Heart left ventricle (tissue), 16 donors: ENCODE measurements around the gene SPPL3. TPM values are rescaled to one million over a fixed set of nuclear protein-coding genes. Genes with fewer than 3 reads are reported as not detected.

Experiments used
- ATAC-seq, 4 donors: fragments of 200-7000 bp; cut with Tn5 transposase; one replicate each; pipeline ENCODE4 v1.9.1; 2020 to 2022; ENCODE audit warnings: moderate library complexity in 4 of 4, mild to moderate bottlenecking in 3 of 4, moderate number of reproducible peaks in 1 of 4
- DNase-seq, 5 donors: peaks; one replicate each; pipeline ENCODE4 v3.0.0-alpha.2; 2020
- H3K27ac ChIP-seq, 12 donors: fragments of 200-600 bp; sonication (generic) in 4 of 12; one replicate each; pipeline versions ENCODE4 v1.5.0 to v1.8.0; 2016 to 2022; ENCODE audit warnings: mild to moderate bottlenecking in 2 of 12
- H3K27me3 ChIP-seq, 9 donors: fragments of 200-600 bp; sonication (generic) in 2 of 9; one replicate each; pipeline versions ENCODE4 v1.5.1 to v1.8.0; 2016 to 2022; ENCODE audit warnings: mild to moderate bottlenecking in 3 of 9
- H3K36me3 ChIP-seq, 9 donors: fragments of 200-600 bp; sonication (generic) in 2 of 9; one replicate each; pipeline versions ENCODE4 v1.5.0 to v1.8.0; 2018 to 2022; ENCODE audit warnings: mild to moderate bottlenecking in 2 of 9
- H3K4me1 ChIP-seq, 12 donors: fragments of 200-600 bp; sonication (generic) in 4 of 12; one replicate each; pipeline versions ENCODE4 v1.5.0 to v1.8.0; 2016 to 2022; ENCODE audit warnings: mild to moderate bottlenecking in 3 of 12
- H3K4me3 ChIP-seq, 12 donors: fragments of 200-600 bp; sonication (generic) in 4 of 12; one replicate each; pipeline versions ENCODE4 v1.5.0 to v1.8.0; 2017 to 2022; ENCODE audit warnings: mild to moderate bottlenecking in 9 of 12, moderate library complexity in 4 of 12
- H3K9me3 ChIP-seq, 12 donors: fragments of 200-600 bp; sonication (generic) in 4 of 12; one replicate each; pipeline versions ENCODE4 v1.5.0 to v1.8.0; 2016 to 2022; ENCODE audit warnings: mild to moderate bottlenecking in 1 of 12
- POLR2A ChIP-seq, 2 donors: fragments of 450-650 bp; IDR thresholded peaks; one replicate each; pipeline ENCODE4 v1.6.1; 2017; ENCODE audit warnings: antibody characterized with exemption in 2 of 2, mild to moderate bottlenecking in 2 of 2, moderate library complexity in 2 of 2
- WGBS, 4 donors: extraction: QIAGEN DNeasy Blood & Tissue Kit in 2 of 4; methylation state at CpG; one replicate each; pipeline versions ENCODE4 v1.1.5 to v1.1.7; 2013 to 2018; 5-methylcytosine and 5-hydroxymethylcytosine counted together
- intact Hi-C, 10 donors: fragments of 100-400 bp; cut with DNase I; formaldehyde crosslinking; loops; one replicate each; pipeline versions ENCODE4 v1.11.1 to v1.14.2; 2022
- polyA plus RNA-seq, 2 donors: library from polyadenylated mRNA; stranded (reverse); fragments of 200-250 nt; gene quantifications; one replicate each; pipeline ENCODE4 v1.2.3, GENCODE V29; 2013
- total RNA-seq, 9 donors: library from RNA; depleted of rRNA in 2 of 9; stranded (reverse); fragments of >200 nt in 2 of 9; fragmentation: NEBNext Ultra II Directional in 3 of 9; extraction: Animal tissue kit (Norgen Biotek cat#: 25700) in 3 of 9; gene quantifications; one replicate each; pipeline versions ENCODE4 v1.1.0 to v1.2.4, GENCODE V29; 2016 to 2023
- TF ChIP-seq, protein P1 (sequence below), 12 donors: fragments of 200-600 bp; sonication (generic) in 4 of 12; IDR thresholded peaks; one replicate each; pipeline versions ENCODE4 v1.5.0 to v1.8.0; 2018 to 2022; ENCODE audit warnings: antibody characterized with exemption in 12 of 12, mild to moderate bottlenecking in 5 of 12
- donor health status: ischemic (EF 13 %, LVEDD 7.1; RV severe dilation, severe dysfunction).
- donor health status: healthy with polysubstance abuse.
- donor health status: DM: no; HTN: yes; CAD: no.
- donor health status: DM: no; HTN: no; CAD: no.
- donor health status: ischemic (EF 25% LVEDD 6.9; RV normal size, moderate dysfunction).
- donor health status: ischemic (EF 25% LVEDD 5.7; RV mildly dilated, moderate dysfunction).
- donor health status: healthy.
- donor health status: DM: yes; HTN: yes; CAD: no.
- donor health status: ischemic (EF 35%, LVEDD 5.7; RV mildly dilated, moderate dysfunction).
- donor health status: nonischemic (EF 11% LVEDD 7.7; RV severe dilation, severe dysfunction).
- donor health status: DM: yes; HTN: yes; CAD: no.
- donor health status: PGD.
- donor health status: ischemic (EF 29% LVEDD 5.4; RV normal size, mild dysfunction).
- donor health status: nonischemic (EF 23%, LVEDD 6.1; RV moderate dilation, normal function).

Gene SPPL3
- total and polyA plus RNA-seq, 11 donors: 8.2 to 48.2 (median 26.5) TPM

DNA sequence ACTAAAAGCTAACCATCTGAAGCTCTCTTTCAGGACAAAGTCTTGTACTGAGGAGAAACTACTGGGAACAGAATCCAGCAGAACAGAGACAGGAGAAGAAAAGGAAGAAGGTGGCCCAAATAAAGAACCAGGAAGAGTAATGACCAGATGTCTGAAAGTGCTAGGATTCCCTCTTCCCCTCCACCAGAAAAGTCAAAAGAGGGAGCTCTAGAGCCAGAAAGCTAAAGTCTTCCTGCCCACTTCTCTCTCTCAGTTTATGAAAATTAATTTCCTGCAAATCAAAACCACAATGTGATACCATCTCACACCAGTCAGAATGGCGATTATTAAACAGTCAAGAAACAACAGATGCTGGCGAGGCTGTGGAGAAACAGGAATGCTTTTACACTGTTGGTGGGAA, 47.2 kb downstream of the SPPL3 start:
- Histone ChIP-seq H3K27me3 (no peaks in the 10 kb centered on the region), H3K36me3 (no peaks in the 10 kb centered on the region), H3K4me1 (peaks cover 0 to 52% (median 27%) of the 10 kb centered on the region in 12 donors), H3K9me3 (peaks cover 0 to 12% (median 0%) of the 10 kb centered on the region in 12 donors), H3K27ac (no peak overlapping the region), H3K4me3 (no peak overlapping the region)
- ATAC-seq (peak in 1 of 4 donors; percentile 30), DNase-seq (no peak)
- 49 to 67% (median 51%) methylated on average over 2 of the region's 2 CpGs for WGBS, 4 donors
- no peak for TF ChIP-seq POLR2A (IDR thresholded peaks at IDR 0.05)
- TF ChIP-seq, protein P1, sequence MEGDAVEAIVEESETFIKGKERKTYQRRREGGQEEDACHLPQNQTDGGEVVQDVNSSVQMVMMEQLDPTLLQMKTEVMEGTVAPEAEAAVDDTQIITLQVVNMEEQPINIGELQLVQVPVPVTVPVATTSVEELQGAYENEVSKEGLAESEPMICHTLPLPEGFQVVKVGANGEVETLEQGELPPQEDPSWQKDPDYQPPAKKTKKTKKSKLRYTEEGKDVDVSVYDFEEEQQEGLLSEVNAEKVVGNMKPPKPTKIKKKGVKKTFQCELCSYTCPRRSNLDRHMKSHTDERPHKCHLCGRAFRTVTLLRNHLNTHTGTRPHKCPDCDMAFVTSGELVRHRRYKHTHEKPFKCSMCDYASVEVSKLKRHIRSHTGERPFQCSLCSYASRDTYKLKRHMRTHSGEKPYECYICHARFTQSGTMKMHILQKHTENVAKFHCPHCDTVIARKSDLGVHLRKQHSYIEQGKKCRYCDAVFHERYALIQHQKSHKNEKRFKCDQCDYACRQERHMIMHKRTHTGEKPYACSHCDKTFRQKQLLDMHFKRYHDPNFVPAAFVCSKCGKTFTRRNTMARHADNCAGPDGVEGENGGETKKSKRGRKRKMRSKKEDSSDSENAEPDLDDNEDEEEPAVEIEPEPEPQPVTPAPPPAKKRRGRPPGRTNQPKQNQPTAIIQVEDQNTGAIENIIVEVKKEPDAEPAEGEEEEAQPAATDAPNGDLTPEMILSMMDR (IDR thresholded peaks at IDR 0.05): peak in 7 of 12 donors; percentile 10 to 47 (median 31)
- intact Hi-C loops: loop anchor here in 2 of 10 donors (5.0 to 10.0 kb wide), 3 partner anchors 35 to 118 kb away; partner anchors contain the start of gene HNF1A (in 1 of the 2)

DNA sequence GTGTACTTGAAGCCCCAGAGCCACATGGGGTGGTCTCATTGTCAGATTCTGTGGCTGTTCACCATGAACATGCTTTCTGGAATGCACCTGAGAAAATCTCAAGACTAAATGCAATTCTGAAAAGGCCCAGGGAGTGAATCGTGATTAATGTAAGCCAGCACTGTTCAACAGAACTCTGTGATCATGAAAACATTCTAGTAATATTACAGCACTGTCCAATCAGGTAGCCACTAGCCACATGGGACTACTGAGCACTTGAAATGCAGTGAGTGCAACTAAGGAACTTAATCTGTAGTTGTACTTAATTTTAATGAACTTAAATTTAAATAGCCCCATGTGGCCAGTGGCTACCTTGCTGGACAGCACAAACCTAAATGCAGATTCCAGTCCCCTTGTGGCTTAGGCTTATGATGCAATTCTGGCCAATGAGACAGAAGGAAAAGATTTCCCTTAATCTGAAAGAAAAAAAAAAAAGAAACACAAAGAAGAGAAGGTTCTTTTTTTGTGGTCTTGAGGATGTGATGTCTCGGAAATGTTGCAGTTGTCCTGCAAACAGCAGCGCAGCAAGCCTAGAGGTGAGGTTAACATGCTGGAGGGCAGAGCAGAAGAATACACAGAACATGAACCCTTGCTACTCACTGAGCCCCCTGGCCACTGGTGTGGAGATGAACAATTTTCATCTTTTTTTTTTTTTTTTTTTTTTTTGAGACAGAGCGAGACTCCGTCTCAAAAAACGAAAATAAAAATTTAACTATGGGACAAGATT, 48.2 kb downstream of the SPPL3 start:
- intact Hi-C loops: loop anchor here in 2 of 10 donors (5.0 to 10.0 kb wide), 3 partner anchors 36 to 119 kb away; partner anchors contain the start of gene HNF1A (in 1 of the 2)
- Histone ChIP-seq H3K9me3 (peaks cover 0 to 12% (median 0%) of the 10 kb centered on the region in 12 donors), H3K4me1 (peaks cover 0 to 59% (median 35%) of the 10 kb centered on the region in 12 donors), H3K27me3 (no peaks in the 10 kb centered on the region), H3K36me3 (no peaks in the 10 kb centered on the region), H3K4me3 (no peak overlapping the region), H3K27ac (peak overlapping the region in 1 of 12 donors; percentile 11)
- DNase-seq: no peak
- TF ChIP-seq POLR2A (IDR thresholded peaks at IDR 0.05): no peak
- TF ChIP-seq, protein P1 (IDR thresholded peaks at IDR 0.05): no peak
- ATAC-seq: peak in 1 of 4 donors; percentile 21
- 76 to 87% (median 83%) methylated on average over 6 of the region's 6 CpGs for WGBS, 4 donors

DNA sequence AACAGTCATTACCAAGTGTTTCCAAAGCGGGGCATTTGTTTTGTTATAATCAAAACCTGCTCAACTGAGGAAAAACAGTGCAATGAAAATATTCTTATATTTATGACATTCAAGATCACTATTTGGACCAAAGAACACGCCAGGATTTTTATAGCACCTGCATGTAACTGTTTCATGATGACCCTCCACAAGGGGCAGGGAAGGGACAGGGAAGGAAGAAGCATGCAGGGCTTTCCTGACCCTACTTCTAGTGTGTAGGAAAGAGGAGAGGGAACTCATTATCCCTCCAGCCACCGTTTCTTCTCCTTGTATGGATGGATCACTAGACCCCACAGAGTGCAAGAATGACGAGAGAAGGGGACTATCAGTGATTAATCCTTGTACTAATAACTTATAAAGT, 49.4 kb downstream of the SPPL3 start:
- intact Hi-C loops: loop anchor here in 2 of 10 donors (5.0 to 10.0 kb wide), 3 partner anchors 37 to 120 kb away; partner anchors contain the start of gene HNF1A (in 1 of the 2)
- Histone ChIP-seq H3K9me3 (peaks cover 0 to 12% (median 0%) of the 10 kb centered on the region in 12 donors), H3K27ac (no peak overlapping the region), H3K27me3 (no peaks in the 10 kb centered on the region), H3K4me3 (no peak overlapping the region), H3K36me3 (no peaks in the 10 kb centered on the region), H3K4me1 (peaks cover 0 to 69% (median 44%) of the 10 kb centered on the region in 12 donors)
- ATAC-seq: no peak
- TF ChIP-seq POLR2A (IDR thresholded peaks at IDR 0.05): no peak
- TF ChIP-seq, protein P1 (IDR thresholded peaks at IDR 0.05): no peak
- DNase-seq: no peak
- 72 to 80% (median 75%) methylated on average over 4 of the region's 4 CpGs for WGBS, 4 donors

DNA sequence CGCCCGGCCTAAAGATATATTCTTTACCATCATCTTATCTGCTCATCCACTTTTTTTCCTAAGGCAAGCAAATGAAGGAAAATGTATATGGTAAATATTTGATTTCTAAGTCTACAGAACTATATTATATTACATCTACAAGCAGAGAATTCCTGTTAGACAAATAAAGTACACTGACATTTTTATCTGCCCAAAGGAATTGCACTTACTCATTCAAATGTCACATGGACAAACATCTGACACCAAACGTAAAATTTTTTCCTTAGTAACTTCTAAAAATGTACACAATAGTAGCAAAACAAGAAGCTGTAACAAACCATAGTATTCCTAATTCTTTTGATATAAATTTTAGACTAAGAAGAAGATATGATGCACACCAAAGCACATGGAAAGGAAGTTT, 51.0 kb downstream of the SPPL3 start:
- intact Hi-C loops: loop anchor here in 1 of 10 donors (10.0 kb wide), 1 partner anchor 122 kb away; the partner anchor contains the start of gene HNF1A
- Histone ChIP-seq H3K9me3 (peaks cover 0 to under 1% (median 0%) of the 10 kb centered on the region in 12 donors), H3K36me3 (no peaks in the 10 kb centered on the region), H3K27me3 (no peaks in the 10 kb centered on the region), H3K4me1 (peaks cover 0 to 85% (median 54%) of the 10 kb centered on the region in 12 donors), H3K4me3 (no peak overlapping the region), H3K27ac (no peak overlapping the region)
- ATAC-seq (no peak), DNase-seq (no peak)
- WGBS, 4 donors: 68 to 77% (median 72%) methylated on average over 3 of the region's 3 CpGs
- TF ChIP-seq POLR2A (IDR thresholded peaks at IDR 0.05): no peak
- TF ChIP-seq, protein P1 (IDR thresholded peaks at IDR 0.05): no peak
